GM23338 (cell line): Measurements from ENCODE around the gene MON2. TPM values are rescaled to one million over a fixed set of nuclear protein-coding genes. Genes with fewer than 3 reads are reported as not detected.

Source experiments
- ATAC-seq: fragments of 200-7000 bp; cut with Tn5 transposase; 3 replicates; pipeline ENCODE4 v1.9.1; 2020
- DNase-seq: peaks from one replicate; pipeline ENCODE4 v3.0.0-alpha.2; 2015; ENCODE audit warnings: low spot score
- H2AFZ ChIP-seq: fragments of 200-600 bp; sonication (generic); 2 replicates; pipeline ENCODE4 v1.8.0; 2016; ENCODE audit warnings: antibody characterized with exemption, mild to moderate bottlenecking, moderate library complexity
- H3F3A ChIP-seq: fragments of 200-600 bp; sonication (generic); replicated peaks from 2 replicates; pipeline ENCODE4 v1.8.0; 2017; ENCODE audit warnings: antibody characterized with exemption, mixed run types, low read depth
- H3K27ac ChIP-seq: fragments of 200-600 bp; sonication (generic); 2 replicates; pipeline ENCODE4 v1.6.1; 2016; ENCODE audit warnings: low read depth
- H3K27me3 ChIP-seq: fragments of 200-600 bp; sonication (generic); 2 replicates; pipeline ENCODE4 v1.8.0; 2016; ENCODE audit warnings: mild to moderate bottlenecking, mixed run types, moderate library complexity; ENCODE audit not compliant: insufficient read depth
- H3K36me3 ChIP-seq: fragments of 200-600 bp; sonication (generic); 2 replicates; pipeline ENCODE4 v1.8.0; 2016; ENCODE audit warnings: mild to moderate bottlenecking; ENCODE audit not compliant: insufficient read depth
- H3K4me1 ChIP-seq: fragments of 200-600 bp; sonication (generic); 2 replicates; pipeline ENCODE4 v1.8.0; 2016; ENCODE audit warnings: mild to moderate bottlenecking, moderate library complexity; ENCODE audit not compliant: insufficient read depth
- H3K4me2 ChIP-seq: fragments of 200-600 bp; sonication (generic); 2 replicates; pipeline ENCODE4 v1.7.1; 2017; ENCODE audit warnings: mixed run types
- H3K4me3 ChIP-seq: fragments of 200-600 bp; sonication (generic); 2 replicates; pipeline ENCODE4 v1.6.1; 2016; ENCODE audit warnings: mixed run types
- H3K79me2 ChIP-seq: fragments of 200-600 bp; sonication (generic); replicated peaks from 2 replicates; pipeline ENCODE4 v1.8.0; 2017; ENCODE audit warnings: mild to moderate bottlenecking; ENCODE audit not compliant: insufficient read depth
- H3K9me2 ChIP-seq: fragments of 200-600 bp; sonication (generic); 2 replicates; pipeline ENCODE4 v1.8.0; 2017; ENCODE audit not compliant: insufficient read depth
- H4K20me1 ChIP-seq: fragments of 200-600 bp; sonication (generic); replicated peaks from 2 replicates; pipeline ENCODE4 v1.8.0; 2017; ENCODE audit warnings: mild to moderate bottlenecking; ENCODE audit not compliant: insufficient read depth
- H3K27ac Mint-ChIP-seq: 2 replicates; pipeline ENCODE4 v1.8.0; 2020; ENCODE audit warnings: inconsistent platforms, mild to moderate bottlenecking, moderate library complexity, mixed read lengths
- H3K27me3 Mint-ChIP-seq: 3 replicates; pipeline ENCODE4 v1.8.0; 2022; ENCODE audit warnings: low read depth, mild to moderate bottlenecking, moderate library complexity, mixed read lengths, inconsistent platforms; ENCODE audit not compliant: insufficient read depth, poor library complexity
- H3K36me3 Mint-ChIP-seq: 3 replicates; pipeline ENCODE4 v1.8.0; 2021; ENCODE audit warnings: low read depth, mild to moderate bottlenecking, inconsistent platforms, moderate library complexity, mixed read lengths
- H3K4me1 Mint-ChIP-seq: 3 replicates; pipeline ENCODE4 v1.8.0; 2020; ENCODE audit warnings: mild to moderate bottlenecking, inconsistent platforms, mixed read lengths
- H3K4me3 Mint-ChIP-seq: 3 replicates; pipeline ENCODE4 v1.8.0; 2021; ENCODE audit warnings: moderate library complexity, mild to moderate bottlenecking, inconsistent platforms, mixed read lengths
- H3K9me3 Mint-ChIP-seq: 3 replicates; pipeline ENCODE4 v1.8.0; 2020; ENCODE audit warnings: moderate library complexity, mild to moderate bottlenecking, inconsistent platforms, mixed read lengths
- CREB1 ChIP-seq: fragments of 250-450 bp; sonication (Bioruptor Pico); IDR thresholded peaks from 2 replicates; pipeline ENCODE4 v1.5.0; 2020; ENCODE audit warnings: low read depth, mild to moderate bottlenecking, moderate library complexity
- EZH2phosphoT487 ChIP-seq: fragments of 200-600 bp; sonication (generic); IDR thresholded peaks from one replicate; pipeline ENCODE4 v1.8.1; 2018; ENCODE audit warnings: antibody characterized with exemption; ENCODE audit not compliant: unreplicated experiment
- NANOG ChIP-seq: IDR thresholded peaks from 2 replicates; pipeline ENCODE4 v1.6.1; 2016; ENCODE audit warnings: antibody characterized with exemption, borderline replicate concordance
- ZNF114 ChIP-seq: fragments of 250-450 bp; sonication (Bioruptor Pico); IDR thresholded peaks from 2 replicates; pipeline ENCODE4 v1.5.0; 2020; ENCODE audit warnings: mild to moderate bottlenecking, moderate library complexity
- polyA plus RNA-seq: library from polyadenylated mRNA; unstranded; fragments of >200 nt; fragmentation: Nextera tagmentation; extraction: Ambion mirVana; gene quantifications from 2 replicates; pipeline ENCODE4 v1.2.1, GENCODE V29; 2016
- total RNA-seq: library from RNA; depleted of rRNA; stranded (reverse); fragments of >200 nt; shearing (Covaris generic); gene quantifications from 2 replicates; pipeline ENCODE4 v1.2.3, GENCODE V29; 2014
- TF ChIP-seq, protein P1 (sequence below): fragments of 250-450 bp; sonication (Bioruptor Pico); IDR thresholded peaks from 2 replicates; pipeline ENCODE4 v1.5.0; 2020; ENCODE audit warnings: mild to moderate bottlenecking, moderate library complexity
- TF ChIP-seq, protein P2 (sequence below): IDR thresholded peaks from 2 replicates; pipeline ENCODE4 v1.6.1; 2016; ENCODE audit warnings: antibody characterized with exemption
- TF ChIP-seq, protein P3 (sequence below), 2 experiments: fragments of 200-600 bp in 1 of 2; sonication (generic) in 1 of 2; conservative IDR thresholded peaks; 2 replicates each; pipeline versions ENCODE4 v1.5.1 to v1.6.1; 2016 to 2017; ENCODE audit warnings: antibody characterized with exemption in 2 of 2, low read depth in 2 of 2, mild to moderate bottlenecking in 2 of 2, moderate library complexity in 1 of 2

The MON2 gene
- total and polyA plus RNA-seq, 2 experiments from 2014 or later = 11.0 to 27.3 TPM

DNA sequence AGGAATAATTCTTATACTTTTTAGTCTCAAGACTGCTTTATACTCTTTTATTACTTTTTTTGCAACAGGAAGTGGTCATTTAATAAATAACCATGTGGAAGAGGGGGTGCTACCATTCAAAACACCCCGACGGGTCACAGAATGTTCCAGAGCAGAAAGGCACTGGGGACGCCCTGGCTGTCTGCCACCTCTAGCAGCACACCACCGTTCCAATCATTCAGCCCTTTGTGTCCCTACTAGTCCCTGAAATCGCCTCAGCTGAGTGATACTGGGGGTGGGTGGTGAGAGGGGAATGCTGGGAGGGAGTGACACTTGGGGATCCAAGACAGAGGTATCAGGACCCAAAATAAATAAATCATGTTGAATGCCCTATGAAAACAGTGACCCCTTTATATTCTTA is 52.4 kb downstream of the MON2 start (continued):
- TF ChIP-seq, protein P1, sequence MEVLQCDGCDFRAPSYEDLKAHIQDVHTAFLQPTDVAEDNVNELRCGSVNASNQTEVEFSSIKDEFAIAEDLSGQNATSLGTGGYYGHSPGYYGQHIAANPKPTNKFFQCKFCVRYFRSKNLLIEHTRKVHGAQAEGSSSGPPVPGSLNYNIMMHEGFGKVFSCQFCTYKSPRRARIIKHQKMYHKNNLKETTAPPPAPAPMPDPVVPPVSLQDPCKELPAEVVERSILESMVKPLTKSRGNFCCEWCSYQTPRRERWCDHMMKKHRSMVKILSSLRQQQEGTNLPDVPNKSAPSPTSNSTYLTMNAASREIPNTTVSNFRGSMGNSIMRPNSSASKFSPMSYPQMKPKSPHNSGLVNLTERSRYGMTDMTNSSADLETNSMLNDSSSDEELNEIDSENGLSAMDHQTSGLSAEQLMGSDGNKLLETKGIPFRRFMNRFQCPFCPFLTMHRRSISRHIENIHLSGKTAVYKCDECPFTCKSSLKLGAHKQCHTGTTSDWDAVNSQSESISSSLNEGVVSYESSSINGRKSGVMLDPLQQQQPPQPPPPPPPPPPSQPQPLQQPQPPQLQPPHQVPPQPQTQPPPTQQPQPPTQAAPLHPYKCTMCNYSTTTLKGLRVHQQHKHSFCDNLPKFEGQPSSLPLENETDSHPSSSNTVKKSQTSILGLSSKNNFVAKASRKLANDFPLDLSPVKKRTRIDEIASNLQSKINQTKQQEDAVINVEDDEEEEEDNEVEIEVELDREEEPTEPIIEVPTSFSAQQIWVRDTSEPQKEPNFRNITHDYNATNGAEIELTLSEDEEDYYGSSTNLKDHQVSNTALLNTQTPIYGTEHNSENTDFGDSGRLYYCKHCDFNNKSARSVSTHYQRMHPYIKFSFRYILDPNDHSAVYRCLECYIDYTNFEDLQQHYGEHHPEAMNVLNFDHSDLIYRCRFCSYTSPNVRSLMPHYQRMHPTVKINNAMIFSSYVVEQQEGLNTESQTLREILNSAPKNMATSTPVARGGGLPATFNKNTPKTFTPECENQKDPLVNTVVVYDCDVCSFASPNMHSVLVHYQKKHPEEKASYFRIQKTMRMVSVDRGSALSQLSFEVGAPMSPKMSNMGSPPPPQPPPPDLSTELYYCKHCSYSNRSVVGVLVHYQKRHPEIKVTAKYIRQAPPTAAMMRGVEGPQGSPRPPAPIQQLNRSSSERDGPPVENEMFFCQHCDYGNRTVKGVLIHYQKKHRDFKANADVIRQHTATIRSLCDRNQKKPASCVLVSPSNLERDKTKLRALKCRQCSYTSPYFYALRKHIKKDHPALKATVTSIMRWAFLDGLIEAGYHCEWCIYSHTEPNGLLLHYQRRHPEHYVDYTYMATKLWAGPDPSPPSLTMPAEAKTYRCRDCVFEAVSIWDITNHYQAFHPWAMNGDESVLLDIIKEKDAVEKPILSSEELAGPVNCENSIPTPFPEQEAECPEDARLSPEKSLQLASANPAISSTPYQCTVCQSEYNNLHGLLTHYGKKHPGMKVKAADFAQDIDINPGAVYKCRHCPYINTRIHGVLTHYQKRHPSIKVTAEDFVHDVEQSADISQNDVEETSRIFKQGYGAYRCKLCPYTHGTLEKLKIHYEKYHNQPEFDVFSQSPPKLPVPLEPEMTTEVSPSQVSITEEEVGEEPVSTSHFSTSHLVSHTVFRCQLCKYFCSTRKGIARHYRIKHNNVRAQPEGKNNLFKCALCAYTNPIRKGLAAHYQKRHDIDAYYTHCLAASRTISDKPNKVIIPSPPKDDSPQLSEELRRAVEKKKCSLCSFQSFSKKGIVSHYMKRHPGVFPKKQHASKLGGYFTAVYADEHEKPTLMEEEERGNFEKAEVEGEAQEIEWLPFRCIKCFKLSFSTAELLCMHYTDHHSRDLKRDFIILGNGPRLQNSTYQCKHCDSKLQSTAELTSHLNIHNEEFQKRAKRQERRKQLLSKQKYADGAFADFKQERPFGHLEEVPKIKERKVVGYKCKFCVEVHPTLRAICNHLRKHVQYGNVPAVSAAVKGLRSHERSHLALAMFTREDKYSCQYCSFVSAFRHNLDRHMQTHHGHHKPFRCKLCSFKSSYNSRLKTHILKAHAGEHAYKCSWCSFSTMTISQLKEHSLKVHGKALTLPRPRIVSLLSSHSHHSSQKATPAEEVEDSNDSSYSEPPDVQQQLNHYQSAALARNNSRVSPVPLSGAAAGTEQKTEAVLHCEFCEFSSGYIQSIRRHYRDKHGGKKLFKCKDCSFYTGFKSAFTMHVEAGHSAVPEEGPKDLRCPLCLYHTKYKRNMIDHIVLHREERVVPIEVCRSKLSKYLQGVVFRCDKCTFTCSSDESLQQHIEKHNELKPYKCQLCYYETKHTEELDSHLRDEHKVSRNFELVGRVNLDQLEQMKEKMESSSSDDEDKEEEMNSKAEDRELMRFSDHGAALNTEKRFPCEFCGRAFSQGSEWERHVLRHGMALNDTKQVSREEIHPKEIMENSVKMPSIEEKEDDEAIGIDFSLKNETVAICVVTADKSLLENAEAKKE (CRISPR knock-in tag) = no peak

DNA sequence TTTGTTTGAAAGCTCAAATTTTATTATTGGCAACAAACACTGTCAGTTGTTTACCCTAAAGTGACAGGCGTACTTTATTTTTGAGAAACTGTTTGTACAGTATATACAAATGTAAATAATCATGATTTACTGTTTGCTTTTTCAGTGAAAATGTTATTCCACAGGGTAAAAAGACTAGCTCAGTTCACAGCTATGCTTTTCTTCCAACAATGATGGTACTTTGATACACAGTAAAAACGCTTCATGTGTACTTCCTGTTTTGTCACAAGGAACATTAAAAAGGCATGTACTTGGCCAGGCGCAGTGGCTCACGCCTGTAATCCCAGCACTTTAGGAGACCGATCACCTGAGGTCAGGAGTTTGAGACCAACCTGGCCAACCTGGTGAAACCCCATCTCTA is 53.7 kb downstream of the MON2 start:
- Histone ChIP-seq H3K4me1 (no peaks in the 10 kb centered on the region), H3K9me2 (no peaks in the 10 kb centered on the region), H3K4me3 (no peak overlapping the region), H3K4me2 (no peak overlapping the region), H4K20me1 (no peaks in the 10 kb centered on the region), H3K27ac (no peak overlapping the region), H3K27me3 (no peaks in the 10 kb centered on the region), H2AFZ (no peak overlapping the region), H3F3A (no peaks in the 10 kb centered on the region), H3K36me3 (no peaks in the 10 kb centered on the region; the same call in 1 of the 2 replicates), H3K79me2 (no peaks in the 10 kb centered on the region)
- no peaks in the 10 kb centered on the region for H3K9me3 Mint-ChIP-seq
- ATAC-seq (no peak), DNase-seq (no peak)
- H3K27me3 Mint-ChIP-seq = peaks cover 5% of the 10 kb centered on the region
- no peak overlapping the region for H3K27ac Mint-ChIP-seq
- no peak overlapping the region for H3K4me3 Mint-ChIP-seq
- no peaks in the 10 kb centered on the region for H3K36me3 Mint-ChIP-seq
- H3K4me1 Mint-ChIP-seq = peaks cover 5% of the 10 kb centered on the region; the same call in 1 of the 3 replicates
- TF ChIP-seq EZH2phosphoT487 (no peak), ZNF114 (CRISPR knock-in tag) (no peak), NANOG (no peak), CREB1 (no peak)
- TF ChIP-seq, protein P1 (CRISPR knock-in tag) = no peak
- TF ChIP-seq, protein P2, sequence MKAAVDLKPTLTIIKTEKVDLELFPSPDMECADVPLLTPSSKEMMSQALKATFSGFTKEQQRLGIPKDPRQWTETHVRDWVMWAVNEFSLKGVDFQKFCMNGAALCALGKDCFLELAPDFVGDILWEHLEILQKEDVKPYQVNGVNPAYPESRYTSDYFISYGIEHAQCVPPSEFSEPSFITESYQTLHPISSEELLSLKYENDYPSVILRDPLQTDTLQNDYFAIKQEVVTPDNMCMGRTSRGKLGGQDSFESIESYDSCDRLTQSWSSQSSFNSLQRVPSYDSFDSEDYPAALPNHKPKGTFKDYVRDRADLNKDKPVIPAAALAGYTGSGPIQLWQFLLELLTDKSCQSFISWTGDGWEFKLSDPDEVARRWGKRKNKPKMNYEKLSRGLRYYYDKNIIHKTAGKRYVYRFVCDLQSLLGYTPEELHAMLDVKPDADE = no peak
- TF ChIP-seq, protein P3, sequence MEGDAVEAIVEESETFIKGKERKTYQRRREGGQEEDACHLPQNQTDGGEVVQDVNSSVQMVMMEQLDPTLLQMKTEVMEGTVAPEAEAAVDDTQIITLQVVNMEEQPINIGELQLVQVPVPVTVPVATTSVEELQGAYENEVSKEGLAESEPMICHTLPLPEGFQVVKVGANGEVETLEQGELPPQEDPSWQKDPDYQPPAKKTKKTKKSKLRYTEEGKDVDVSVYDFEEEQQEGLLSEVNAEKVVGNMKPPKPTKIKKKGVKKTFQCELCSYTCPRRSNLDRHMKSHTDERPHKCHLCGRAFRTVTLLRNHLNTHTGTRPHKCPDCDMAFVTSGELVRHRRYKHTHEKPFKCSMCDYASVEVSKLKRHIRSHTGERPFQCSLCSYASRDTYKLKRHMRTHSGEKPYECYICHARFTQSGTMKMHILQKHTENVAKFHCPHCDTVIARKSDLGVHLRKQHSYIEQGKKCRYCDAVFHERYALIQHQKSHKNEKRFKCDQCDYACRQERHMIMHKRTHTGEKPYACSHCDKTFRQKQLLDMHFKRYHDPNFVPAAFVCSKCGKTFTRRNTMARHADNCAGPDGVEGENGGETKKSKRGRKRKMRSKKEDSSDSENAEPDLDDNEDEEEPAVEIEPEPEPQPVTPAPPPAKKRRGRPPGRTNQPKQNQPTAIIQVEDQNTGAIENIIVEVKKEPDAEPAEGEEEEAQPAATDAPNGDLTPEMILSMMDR (conservative IDR thresholded peaks at IDR 0.05; ENCODE audit: low read depth in 2 of 2) = no peak
